ENCODE data around the gene TBX20. TPM values are rescaled to one million over a fixed set of nuclear protein-coding genes. Genes with fewer than 3 reads are reported as not detected.
"Not testable (repeated sequence)": the region's sequence is repeated elsewhere in the genome, so short reads cannot be mapped to it uniquely, and the experiment has no call there.

TBX20 gene
- total and polyA plus RNA-seq, 5 donors from 2014 or later = 0.12 to 1.5 TPM; not detected in 3

- H3K4me1 ChIP-seq (ENCODE audit: control insufficient read depth, insufficient read depth, low read length, poor library complexity, severe bottlenecking); H3K27ac Mint-ChIP-seq; H3K27me3 ChIP-seq (ENCODE audit: control insufficient read depth, insufficient read depth, low read length); H3K27me3 Mint-ChIP-seq; H3K4me1 Mint-ChIP-seq; H3K9me3 Mint-ChIP-seq; H3K36me3 Mint-ChIP-seq; H3K36me3 ChIP-seq (ENCODE audit: control insufficient read depth, insufficient read depth, low read length); H3K4me3 ChIP-seq (ENCODE audit: low read depth, low read length); H3K4me3 Mint-ChIP-seq; H3K9me3 ChIP-seq (ENCODE audit: control insufficient read depth in 2 of 2, low read length in 2 of 2); ATAC-seq (ENCODE audit: low read depth in 2 of 2); DNase-seq; H3K27ac ChIP-seq (ENCODE audit: insufficient read depth, low read length, poor library complexity, severe bottlenecking): not testable (repeated sequence)
These were observed 86.7 kb downstream of the TBX20 start for GRCh38 chr7:35167158-35167557.

- DNase-seq; H3K27me3 Mint-ChIP-seq; H3K27ac Mint-ChIP-seq; ATAC-seq (ENCODE audit: low read depth in 2 of 2); H3K36me3 ChIP-seq (ENCODE audit: control insufficient read depth, insufficient read depth, low read length); H3K4me3 Mint-ChIP-seq; H3K9me3 ChIP-seq (ENCODE audit: control insufficient read depth in 2 of 2, low read length in 2 of 2); H3K9me3 Mint-ChIP-seq; H3K27me3 ChIP-seq (ENCODE audit: control insufficient read depth, insufficient read depth, low read length); H3K4me3 ChIP-seq (ENCODE audit: low read depth, low read length); H3K4me1 Mint-ChIP-seq; H3K4me1 ChIP-seq (ENCODE audit: control insufficient read depth, insufficient read depth, low read length, poor library complexity, severe bottlenecking); H3K27ac ChIP-seq (ENCODE audit: insufficient read depth, low read length, poor library complexity, severe bottlenecking); H3K36me3 Mint-ChIP-seq: not testable (repeated sequence)
These were observed 92.7 kb downstream of the TBX20 start for GRCh38 chr7:35161059-35161740.

Other genes with a start within 250 kb of the TBX20 start
- 8.3 TPM for gene DPY19L1, start 216.6 kb downstream of the TBX20 start, total RNA-seq
- 1 to 10 TPM in 2 of 4 donors, under 1 TPM in 2; 0.41 to 1.8 (median 1.0) TPM for gene DPY19L1, start 216.6 kb downstream of the TBX20 start, polyA plus RNA-seq

All from CD4-positive, CD25-positive, alpha-beta regulatory T cell (primary cell).